HG03460 (cell line): ENCODE data around the gene PPP4R2.

Experiments used
- ATAC-seq: cut with Tn5 transposase; IDR thresholded peaks from one replicate; pipeline ENCODE4 v1.9.1; 2021; ENCODE audit not compliant: unreplicated experiment

The PPP4R2 gene, protein sequence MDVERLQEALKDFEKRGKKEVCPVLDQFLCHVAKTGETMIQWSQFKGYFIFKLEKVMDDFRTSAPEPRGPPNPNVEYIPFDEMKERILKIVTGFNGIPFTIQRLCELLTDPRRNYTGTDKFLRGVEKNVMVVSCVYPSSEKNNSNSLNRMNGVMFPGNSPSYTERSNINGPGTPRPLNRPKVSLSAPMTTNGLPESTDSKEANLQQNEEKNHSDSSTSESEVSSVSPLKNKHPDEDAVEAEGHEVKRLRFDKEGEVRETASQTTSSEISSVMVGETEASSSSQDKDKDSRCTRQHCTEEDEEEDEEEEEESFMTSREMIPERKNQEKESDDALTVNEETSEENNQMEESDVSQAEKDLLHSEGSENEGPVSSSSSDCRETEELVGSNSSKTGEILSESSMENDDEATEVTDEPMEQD

DNA sequence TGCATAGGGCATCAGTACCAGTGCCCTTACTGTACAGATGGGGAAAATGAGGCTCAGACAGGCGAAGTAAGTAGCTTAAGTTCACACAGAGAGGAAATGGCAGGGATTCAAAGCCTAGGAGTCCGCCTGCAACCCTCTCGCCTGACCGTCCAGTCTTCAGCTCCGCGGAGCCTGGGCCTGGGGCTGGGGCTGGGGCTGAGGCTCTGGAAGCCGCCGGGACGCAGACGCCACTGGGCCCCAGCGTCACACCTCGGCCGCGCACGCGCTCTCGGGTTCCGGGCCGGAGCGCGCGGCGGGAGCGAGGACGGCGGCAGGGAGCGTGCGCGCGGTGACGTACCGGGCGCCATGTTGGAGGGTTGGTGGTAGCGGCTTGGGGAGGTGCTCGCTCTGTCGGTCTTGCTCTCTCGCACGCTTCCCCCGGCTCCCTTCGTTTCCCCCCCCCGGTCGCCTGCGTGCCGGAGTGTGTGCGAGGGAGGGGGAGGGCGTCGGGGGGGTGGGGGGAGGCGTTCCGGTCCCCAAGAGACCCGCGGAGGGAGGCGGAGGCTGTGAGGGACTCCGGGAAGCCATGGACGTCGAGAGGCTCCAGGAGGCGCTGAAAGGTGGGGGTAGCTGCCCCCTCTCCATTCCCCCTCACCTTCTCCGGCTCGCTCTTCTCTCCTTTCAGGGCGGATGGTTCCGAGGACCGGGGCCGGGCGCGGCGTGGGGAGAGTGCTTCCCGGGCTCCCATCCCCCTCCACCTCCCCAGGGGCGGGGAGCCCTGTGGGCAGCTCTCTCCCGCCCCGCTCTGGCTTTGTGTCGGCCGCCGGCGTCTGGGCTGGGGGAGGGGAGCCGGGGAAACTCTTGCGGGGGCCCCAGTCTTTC lies at the start of gene PPP4R2:
Gene PPP4R2, plus strand, starts transcription at position 339 of the 861 bp plus-strand sequence. Its CDS starts 227 bp downstream, at position 566.
- peak; percentile 90 for ATAC-seq

DNA sequence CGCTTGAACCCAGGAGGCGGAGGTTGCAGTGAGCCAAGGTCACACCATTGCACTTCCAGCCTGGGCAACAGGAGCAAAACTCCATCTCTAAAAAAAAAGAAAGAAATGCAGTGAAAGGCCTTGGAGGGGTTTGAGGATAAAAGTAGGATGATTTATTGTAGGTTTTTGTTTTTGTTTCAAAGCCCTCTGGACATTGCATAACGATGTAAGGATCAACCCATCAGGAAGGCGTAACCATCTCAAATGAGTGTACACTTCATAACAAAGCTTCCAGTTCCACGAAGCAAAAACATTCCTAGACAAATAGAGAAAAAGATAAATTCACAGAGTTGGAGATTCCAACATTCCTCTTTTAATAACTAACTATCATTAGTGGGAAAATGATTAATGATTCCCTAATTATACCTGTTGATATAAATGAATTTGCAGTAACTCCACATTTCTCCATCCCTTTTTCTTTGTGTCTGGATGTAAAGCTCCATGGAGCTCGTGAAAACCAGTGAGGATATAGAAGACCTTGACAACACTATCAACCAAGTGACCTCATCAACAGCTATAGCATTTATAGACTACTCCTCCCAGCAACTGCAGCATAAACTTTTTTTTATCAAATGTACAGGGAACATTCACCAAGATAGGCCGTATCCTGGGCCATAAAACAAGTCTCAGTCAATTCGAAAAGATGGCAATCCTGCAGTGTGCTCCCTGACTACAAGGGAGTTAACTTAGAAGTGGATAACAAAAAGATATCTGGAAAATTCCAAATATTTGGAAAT lies 48.7 kb upstream of the PPP4R2 start:
- ATAC-seq = no peak

DNA sequence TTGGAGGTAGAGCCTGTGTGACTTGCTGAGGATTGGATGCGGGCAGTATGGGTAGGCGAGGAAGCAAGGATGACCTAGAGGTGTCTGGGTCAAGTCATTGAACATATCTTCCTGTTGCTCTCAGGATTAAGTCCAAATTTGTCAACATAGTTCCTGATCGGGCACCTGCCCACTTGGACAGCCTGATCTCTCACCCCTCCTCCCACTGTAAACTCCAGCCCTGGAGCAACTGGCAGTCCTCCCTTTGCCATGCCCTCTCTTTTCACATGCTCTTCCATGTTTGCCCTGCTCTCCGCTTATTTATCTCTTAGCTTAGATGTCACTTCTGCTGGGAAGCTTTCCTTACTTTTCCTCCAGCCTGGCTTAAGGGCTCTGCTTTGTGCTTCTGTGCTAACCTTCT lies 47.6 kb upstream of the PPP4R2 start:
- ATAC-seq = no peak

DNA sequence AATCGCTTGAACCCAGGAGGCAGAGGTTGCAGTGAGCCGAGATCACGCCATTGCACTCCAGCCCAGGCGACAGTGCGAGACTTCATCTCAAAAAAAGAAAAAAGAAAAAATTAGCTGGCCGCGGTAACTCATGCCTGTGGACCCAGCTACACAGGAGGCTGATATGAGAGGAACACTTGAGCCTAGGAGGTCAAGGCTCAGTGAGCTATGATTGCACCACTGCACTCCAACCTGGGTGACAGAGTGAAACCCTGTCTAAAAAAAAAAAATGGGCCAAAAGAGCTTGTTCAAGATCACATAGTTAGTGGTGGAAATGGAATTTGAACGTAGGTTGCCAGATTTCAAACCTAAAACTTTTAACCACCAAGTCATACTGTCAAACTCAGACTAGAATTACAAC lies 46.2 kb upstream of the PPP4R2 start:
- ATAC-seq = no peak

DNA sequence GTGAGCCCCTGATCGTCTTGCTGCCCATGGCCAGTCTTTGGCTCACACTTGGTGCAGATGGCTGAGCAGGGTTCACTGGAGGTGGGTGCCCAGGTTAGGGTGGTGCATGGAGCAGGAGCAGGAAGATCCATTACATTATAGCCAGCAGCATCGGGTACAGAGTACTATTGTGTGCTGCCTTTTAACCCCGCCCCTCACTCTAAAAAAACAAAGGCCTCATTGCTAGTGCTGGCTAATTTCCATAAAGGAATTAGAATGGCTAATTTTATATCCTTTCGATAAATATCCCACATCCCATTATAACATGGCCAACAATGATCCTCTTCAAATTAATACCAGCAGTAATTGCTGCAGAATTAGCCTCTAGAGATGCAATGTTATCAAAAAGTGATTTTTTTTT lies 45.8 kb upstream of the PPP4R2 start:
- ATAC-seq = no peak

DNA sequence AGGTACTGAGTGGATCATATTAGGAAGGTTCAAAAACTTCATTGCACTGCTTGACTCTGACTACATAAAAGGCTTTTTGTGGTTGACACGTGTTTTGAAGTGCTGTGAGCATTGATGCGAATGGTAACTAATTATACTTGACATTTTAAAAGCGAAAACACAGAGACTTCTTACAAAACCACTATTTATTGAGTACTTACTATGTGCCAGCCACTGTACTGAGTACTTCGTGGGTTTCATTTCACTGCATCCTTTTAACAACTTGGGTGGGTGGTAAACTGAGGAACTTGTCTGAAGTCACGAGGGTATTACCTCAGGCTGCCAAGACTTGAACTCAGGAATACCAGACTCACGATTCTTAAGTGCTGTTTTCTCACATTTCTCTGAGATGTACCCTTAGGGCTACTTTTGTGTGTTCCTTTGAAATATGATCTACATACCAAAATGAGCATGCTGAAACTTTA lies 45.3 kb upstream of the PPP4R2 start:
- no peak for ATAC-seq

DNA sequence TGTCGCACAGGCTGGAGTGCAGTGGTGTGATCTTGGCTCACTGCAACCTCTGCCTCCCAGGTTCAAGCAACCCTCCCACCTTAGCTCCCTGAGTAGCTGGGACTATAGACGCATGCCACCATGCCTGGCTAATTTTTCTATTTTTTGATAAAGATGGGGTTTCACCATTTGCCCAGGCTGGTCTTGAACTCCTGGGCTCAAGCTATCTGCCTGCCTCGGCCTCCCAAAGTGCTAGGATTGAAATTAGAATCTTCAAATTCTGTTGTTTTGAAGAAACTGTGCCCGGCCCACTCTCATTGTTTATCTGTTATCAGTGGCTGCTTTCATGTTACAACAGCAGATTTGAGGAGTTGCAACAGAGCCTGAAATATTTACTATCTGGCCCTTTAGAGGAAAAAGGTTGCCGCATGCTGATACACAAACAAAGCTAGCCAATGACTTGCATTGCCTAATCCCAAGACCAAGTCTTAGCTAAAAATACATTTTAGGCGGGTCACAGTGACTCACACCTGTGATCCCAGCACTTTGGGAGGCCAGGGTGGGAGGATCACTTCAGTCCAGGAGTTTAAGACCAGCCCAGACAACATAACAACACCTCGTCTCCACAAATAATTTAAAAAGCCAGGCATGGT lies 43.2 kb upstream of the PPP4R2 start:
- no peak for ATAC-seq

DNA sequence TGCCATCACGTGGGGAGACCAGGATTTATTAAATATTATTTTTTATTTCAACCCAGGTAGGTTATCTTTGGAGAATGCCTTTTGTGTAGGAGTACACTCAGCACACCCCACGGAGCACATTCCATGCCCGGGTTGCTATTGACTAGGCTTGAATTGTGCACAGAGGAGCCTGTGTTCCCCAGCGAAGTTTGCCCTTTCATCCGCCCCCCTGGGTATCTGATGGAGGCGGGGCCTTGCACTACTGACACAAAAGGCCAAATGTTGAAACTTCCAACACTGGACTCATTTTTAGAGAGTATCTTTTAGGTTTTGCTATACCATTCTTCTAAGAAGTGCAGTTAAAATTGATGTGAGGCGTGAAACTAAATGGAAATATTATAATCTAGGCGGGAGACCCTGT lies 39.3 kb upstream of the PPP4R2 start:
- no peak for ATAC-seq

DNA sequence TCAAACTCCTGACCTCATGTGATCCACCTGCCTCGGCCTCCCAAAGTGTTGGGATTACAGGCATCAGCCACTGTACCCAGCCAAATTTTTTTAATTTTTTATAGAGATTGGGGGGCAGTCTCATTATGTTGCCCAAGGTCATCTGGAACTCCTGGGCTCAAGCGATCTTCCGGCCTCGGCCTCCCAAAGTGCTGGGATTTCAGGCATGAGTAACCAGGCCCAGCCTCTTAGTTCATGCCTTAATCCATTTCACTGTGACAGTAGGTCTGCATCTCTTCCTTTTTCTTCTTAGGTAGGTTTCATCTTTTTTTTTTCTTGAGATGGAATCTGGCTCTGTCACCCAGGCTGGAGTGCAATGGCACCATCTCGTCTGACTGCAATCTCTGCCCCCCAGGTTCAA lies 37.3 kb upstream of the PPP4R2 start:
- ATAC-seq = no peak

DNA sequence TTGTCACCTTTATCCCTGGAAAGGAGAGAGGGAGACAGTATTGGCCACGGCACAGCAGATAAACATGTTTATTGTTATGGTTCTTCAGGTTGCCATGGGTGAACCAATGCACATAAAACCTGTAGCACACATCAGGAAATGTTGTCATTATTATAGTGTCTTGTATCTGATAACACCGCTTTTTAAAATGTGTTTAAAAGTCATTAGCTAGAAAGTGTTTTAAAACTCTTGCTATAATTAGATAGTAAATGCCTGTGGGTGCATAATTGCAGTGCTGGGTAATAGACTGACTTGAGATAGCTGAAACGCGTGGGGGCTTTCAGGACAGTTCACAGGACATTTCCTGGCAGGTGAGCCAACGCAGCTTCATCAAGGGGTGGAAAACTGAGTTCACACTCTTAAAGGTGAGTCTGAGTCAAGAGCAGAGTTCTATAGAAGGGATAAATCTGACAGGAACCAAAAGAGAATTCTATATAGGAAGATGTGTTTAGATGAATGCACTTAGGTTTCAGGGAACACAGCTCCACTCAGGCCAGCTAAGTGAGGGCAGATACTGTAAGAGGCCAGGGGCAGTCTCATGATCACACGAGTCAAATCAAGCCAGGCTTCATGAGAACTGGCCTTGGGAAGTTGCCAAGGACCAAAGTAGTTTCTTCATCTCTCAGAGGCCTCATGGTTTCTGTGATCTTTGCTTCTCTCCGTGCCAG lies 35.6 kb upstream of the PPP4R2 start:
- ATAC-seq = no peak

DNA sequence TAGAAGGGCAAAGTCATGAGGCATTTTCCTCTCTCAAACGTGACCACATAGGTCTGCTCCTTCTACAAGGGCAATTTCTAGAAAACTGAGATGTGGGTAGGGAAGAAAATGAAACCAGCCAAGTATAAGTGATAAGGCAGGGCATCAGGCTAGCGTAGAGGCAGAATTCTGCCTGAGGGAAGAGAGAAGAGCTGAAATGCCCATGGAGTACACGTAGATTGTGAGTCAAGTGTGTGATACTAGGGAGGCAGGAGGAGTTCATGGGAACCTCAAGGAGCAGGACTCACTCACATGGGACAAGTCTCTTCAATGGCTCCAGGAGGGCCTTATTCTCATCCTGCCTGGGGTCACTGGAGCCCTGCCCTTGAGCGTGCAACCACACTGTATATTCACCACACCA lies 34.9 kb upstream of the PPP4R2 start:
- no peak for ATAC-seq

DNA sequence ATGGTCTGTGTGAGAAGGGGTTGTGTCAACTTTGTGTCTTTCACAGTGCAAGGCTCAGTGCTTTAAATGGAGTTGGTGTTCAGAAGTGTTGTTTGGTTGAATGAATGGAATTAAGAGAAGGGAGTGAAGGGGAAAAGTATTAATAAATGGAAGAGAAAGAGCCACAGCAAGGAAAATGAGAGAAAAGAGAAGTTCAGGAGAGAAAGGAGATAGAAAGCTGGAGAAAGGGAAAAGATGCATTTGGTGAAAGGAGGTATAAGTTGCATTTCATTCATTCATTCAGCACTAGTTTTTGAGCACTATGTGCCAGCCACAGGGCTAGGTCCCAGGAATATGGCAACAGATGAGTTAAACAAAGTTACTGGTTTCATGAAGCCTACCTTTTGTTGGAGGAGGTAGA lies 34.3 kb upstream of the PPP4R2 start:
- no peak for ATAC-seq

DNA sequence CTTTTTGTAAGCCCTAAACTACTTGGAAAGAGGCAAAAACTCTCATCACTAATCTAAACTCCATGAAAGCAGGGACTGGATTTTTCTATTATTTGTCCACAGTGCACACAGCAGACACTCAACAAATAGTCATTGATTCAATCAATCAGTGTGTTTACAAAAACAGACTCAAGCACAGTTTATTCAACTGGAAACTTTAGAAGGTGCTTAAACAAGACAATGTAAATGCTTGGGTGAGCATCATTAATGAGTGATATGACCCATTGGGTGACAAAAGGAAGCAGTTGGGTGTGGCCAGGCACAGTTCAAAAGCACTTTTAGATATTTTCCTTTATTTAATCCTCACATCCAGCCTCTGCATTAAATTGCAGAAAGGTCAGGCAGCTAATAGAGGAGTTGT lies 32.0 kb upstream of the PPP4R2 start:
- no peak for ATAC-seq

DNA sequence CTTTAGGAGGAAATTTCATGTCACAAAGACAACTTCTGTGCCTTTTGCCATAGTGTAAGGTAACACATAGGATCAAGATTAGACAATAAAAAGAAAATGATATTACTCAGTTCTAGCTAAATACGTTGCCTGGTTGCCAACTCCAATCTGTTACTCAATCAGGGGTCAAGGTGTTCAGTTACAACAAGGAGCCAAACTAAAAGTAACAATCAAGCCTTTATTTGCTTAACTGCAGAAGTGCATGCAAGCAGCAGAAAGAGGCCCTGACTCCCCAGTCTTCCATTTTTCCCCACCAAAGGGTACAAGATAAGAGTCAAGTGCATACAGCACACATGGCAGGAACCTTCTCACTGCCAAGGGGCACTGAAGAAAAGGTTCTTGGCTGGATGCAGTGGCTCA lies 28.3 kb upstream of the PPP4R2 start:
- no peak for ATAC-seq

DNA sequence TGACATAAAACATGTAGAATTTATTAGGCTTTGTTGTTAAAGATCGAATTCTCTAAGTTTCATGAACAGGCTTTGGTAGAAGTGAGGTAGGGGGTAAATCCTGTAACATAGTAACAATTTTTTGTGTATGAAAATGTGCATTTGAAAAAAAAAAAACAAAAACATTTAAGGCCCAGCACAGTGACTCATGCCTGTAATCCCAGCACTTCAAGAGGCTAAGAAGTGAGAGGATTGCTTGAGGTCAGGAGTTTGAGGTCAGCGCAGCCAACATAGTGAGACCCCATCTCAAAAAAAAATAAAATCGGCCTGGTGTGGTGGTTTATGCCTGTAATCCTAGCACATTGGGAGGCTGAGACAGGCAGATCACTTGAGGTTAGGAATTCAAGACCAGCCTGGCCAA lies 26.8 kb upstream of the PPP4R2 start:
- ATAC-seq = no peak

DNA sequence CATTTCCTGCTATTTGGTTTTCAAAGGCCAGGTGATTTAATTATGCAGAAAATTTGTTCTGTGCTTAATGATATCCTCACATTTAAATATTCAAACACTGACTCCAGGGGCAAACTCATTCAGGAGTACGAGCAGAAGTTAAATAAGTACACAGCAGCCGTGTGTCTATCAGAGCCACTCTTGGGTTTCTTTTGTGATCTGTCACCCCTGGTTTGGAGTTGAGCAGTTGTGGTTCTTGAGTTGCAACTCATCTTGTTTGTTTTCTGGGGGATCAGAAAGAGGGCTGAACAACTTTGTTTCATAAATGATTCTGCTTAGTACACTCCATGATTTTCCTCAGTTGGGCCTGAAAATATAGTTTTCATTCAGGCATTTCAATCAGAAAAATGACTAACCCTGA lies 25.7 kb upstream of the PPP4R2 start:
- no peak for ATAC-seq

DNA sequence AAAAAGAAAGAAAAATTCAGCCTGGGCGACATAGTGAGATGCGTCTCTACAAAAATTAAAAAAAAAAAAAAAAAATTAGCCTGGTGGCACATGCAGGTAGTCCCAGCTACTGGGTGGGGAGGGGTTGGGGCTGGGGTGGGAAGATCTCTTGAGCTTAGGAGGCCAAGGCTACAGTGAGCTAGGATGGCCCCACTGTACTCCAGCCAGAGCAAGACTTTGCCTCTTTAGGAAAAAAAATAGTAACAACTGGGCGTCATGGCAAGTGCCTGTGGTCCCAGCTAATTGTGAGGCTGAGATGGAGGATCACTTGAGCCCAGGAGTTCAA lies 23.9 kb upstream of the PPP4R2 start:
- no peak for ATAC-seq

DNA sequence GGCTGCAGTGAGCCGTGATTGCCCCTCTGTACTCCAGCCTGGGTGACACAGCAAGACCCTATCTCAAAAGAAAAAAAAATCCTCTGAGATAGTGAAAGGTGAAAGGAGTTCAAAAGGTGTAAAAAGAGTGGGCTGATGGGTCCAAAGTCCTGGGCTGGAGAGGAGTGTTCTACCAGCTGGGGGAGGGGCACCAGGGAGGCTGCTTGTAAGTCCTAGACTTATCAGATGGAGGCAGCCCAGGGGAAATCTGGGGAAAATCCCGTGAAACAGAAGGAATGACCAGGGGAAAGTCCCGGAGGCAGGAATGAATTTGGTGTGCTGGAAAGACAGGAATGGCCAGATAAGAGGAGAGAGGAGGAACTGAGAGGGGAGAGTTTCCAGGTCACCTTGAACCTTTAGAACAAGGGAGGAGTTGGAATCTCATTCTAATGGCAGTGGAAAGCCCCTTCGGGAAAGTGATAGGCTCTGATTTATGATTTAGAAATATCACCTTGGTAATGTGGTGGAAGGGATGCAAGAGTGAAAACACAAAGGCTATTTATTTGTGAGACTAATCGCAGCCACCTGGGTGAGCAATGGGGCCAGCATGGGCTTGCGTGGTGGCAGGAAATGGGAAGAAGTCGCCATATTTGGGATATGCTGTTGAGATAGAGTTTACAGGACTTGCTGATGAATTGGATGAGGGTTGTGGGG lies 23.4 kb upstream of the PPP4R2 start:
- no peak for ATAC-seq

DNA sequence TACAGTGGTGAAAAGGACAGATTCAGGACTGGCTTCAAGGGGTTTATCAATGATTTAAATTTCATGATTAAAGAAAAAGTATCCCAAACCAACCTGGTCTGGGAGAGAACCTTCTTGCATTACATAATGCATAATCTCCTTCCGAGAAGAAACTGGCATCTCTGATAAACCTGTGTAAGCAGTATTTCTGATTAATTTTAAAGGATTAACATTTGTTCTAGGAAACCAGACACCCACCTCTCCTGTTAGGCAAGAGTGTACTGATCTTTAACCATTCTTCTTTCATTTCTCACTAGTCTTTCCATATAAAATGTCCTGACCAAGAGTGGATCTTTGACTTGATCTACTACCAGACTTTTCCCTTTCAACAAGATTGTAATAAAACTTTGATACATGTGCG lies 22.8 kb upstream of the PPP4R2 start:
- no peak for ATAC-seq

DNA sequence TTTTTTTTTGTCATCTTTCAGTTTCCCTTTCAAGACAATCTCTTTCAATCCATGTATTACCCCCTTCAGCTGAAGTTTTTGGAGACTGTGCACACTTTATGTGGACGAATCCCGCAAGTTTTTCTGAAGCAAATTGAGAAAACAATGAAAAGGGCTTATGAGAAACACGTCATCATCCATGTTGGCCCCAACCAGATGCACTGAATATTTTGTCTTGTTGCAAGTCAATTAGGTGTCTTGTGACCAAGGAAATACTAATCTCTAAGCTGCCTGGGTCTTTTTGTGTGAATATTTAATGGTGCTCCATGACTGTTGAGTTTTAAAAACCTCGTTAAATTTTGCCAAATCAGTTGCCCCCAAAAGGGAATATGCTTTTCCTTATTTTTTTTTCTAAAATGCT lies 21.7 kb upstream of the PPP4R2 start:
- ATAC-seq = no peak
